ENCODE data around the gene MMAA.

MMAA gene

DNA sequence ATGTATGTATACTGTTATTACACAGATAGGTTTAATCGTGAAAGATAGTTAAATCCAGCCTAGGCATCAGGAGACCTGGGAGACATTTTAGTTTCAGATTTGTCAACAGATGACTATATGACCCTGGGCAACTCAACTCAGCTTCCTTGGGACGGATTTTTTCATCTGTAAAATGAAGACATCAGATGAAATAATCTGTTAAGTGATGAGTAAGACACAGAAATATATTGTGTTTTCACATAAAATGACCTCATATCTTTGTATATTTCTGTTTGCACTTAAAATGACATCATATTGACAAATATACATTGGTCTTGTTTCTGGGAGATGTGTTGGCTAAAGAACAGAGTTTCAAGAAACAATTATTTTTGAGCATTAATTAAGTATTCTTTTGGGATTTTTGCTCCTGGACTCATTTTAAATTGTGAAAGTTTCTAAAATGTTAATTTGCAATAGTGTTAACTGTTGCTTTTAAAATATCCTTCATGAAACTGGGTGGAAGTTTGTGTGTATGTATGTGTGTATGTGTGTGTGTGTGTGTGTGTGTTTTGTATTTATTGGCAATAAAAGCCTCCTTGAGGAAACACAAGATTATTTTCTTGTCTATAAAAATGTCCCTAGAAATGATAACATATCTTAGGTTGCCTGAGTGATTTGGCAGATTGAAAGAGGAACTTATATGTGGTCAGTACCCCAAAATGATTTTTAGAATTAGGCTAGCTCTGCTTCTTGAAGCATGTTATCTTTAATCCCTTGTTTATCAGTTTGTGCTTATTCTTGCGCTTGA lies 29.1 kb upstream of the MMAA start:
- H3K27ac ChIP-seq (ENCODE audit: poor library complexity, severe bottlenecking): no peak overlapping the region
- H3K27me3 ChIP-seq (ENCODE audit: insufficient read depth, poor library complexity, severe bottlenecking): no peaks in the 10 kb centered on the region
- no peaks in the 10 kb centered on the region for H3K9me3 ChIP-seq (ENCODE audit: severe bottlenecking)
- H3K36me3 ChIP-seq (ENCODE audit: low read depth): no peaks in the 10 kb centered on the region
- ATAC-seq (ENCODE audit: low read depth): no peak
- H3K4me1 ChIP-seq (ENCODE audit: insufficient read depth, poor library complexity, severe bottlenecking): no peaks in the 10 kb centered on the region
- TF ChIP-seq, protein P1, sequence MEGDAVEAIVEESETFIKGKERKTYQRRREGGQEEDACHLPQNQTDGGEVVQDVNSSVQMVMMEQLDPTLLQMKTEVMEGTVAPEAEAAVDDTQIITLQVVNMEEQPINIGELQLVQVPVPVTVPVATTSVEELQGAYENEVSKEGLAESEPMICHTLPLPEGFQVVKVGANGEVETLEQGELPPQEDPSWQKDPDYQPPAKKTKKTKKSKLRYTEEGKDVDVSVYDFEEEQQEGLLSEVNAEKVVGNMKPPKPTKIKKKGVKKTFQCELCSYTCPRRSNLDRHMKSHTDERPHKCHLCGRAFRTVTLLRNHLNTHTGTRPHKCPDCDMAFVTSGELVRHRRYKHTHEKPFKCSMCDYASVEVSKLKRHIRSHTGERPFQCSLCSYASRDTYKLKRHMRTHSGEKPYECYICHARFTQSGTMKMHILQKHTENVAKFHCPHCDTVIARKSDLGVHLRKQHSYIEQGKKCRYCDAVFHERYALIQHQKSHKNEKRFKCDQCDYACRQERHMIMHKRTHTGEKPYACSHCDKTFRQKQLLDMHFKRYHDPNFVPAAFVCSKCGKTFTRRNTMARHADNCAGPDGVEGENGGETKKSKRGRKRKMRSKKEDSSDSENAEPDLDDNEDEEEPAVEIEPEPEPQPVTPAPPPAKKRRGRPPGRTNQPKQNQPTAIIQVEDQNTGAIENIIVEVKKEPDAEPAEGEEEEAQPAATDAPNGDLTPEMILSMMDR (IDR thresholded peaks at IDR 0.05; ENCODE audit: poor library complexity, severe bottlenecking): no peak
- DNase-seq (ENCODE audit: low spot score): no peak
- H3K4me3 ChIP-seq (ENCODE audit: severe bottlenecking): no peak overlapping the region

DNA sequence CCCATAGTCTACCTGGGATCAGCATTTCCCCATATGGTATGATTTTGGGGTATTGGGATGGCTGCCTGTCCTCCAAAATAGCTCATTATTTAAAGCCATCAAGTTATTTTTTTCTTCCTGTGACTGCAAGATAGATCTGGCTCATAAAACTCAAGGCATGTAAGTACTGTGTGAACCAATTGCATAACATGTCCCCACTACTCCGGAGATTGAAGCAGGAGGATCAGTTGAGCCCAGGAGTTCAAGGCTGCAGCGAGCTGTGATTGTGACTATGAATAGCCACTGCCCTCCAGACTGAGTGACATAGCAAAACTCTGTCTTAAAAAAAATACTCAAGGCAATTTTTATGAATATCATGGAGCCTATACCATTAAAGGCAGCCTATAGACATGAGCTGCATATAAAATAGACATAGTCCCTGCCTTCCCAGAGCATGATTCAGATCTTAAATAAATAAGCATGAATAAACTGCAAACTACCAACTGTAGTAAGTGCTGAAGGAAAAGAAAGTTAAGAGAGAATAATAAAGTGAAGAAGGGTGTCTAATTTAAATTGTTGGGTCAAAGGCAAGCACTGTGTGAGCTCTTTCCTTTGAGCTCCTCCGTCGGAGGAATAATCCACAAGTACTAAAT lies 16.9 kb upstream of the MMAA start:
- Histone ChIP-seq H3K4me3 (ENCODE audit: severe bottlenecking) (no peak overlapping the region), H3K9me3 (ENCODE audit: severe bottlenecking) (no peaks in the 10 kb centered on the region), H3K4me1 (ENCODE audit: insufficient read depth, poor library complexity, severe bottlenecking) (no peaks in the 10 kb centered on the region), H3K36me3 (ENCODE audit: low read depth) (no peaks in the 10 kb centered on the region), H3K27me3 (ENCODE audit: insufficient read depth, poor library complexity, severe bottlenecking) (no peaks in the 10 kb centered on the region), H3K27ac (ENCODE audit: poor library complexity, severe bottlenecking) (no peak overlapping the region)
- TF ChIP-seq, protein P1 (IDR thresholded peaks at IDR 0.05; ENCODE audit: poor library complexity, severe bottlenecking): no peak
- ATAC-seq (ENCODE audit: low read depth) (no peak), DNase-seq (ENCODE audit: low spot score) (no peak)

- no peaks in the 10 kb centered on the region for H3K27me3 ChIP-seq (ENCODE audit: insufficient read depth, poor library complexity, severe bottlenecking)
- no peak overlapping the region for H3K27ac ChIP-seq (ENCODE audit: poor library complexity, severe bottlenecking)
- TF ChIP-seq, protein P1 (IDR thresholded peaks at IDR 0.05; ENCODE audit: poor library complexity, severe bottlenecking): no peak
- DNase-seq (ENCODE audit: low spot score) (no peak), ATAC-seq (ENCODE audit: low read depth) (no peak)
- H3K4me1 ChIP-seq (ENCODE audit: insufficient read depth, poor library complexity, severe bottlenecking): no peaks in the 10 kb centered on the region
- no peaks in the 10 kb centered on the region for H3K36me3 ChIP-seq (ENCODE audit: low read depth)
- H3K4me3 ChIP-seq (ENCODE audit: severe bottlenecking): no peak overlapping the region
- no peaks in the 10 kb centered on the region for H3K9me3 ChIP-seq (ENCODE audit: severe bottlenecking)
These were observed 13.2 kb upstream of the MMAA start for GRCh38 chr4:145605941-145606340.

GRCh38 chr4:145609481-145610427 lies 9.4 kb upstream of the MMAA start:
- no peaks in the 10 kb centered on the region for H3K36me3 ChIP-seq (ENCODE audit: low read depth)
- DNase-seq (ENCODE audit: low spot score): no peak
- no peaks in the 10 kb centered on the region for H3K27me3 ChIP-seq (ENCODE audit: insufficient read depth, poor library complexity, severe bottlenecking)
- H3K4me3 ChIP-seq (ENCODE audit: severe bottlenecking): no peak overlapping the region
- no peak overlapping the region for H3K27ac ChIP-seq (ENCODE audit: poor library complexity, severe bottlenecking)
- ATAC-seq (ENCODE audit: low read depth): peak; percentile 58; the same call in 2 of the 3 replicates
- TF ChIP-seq, protein P1 (IDR thresholded peaks at IDR 0.05; ENCODE audit: poor library complexity, severe bottlenecking): peak; percentile 93
- no peaks in the 10 kb centered on the region for H3K9me3 ChIP-seq (ENCODE audit: severe bottlenecking)
- no peaks in the 10 kb centered on the region for H3K4me1 ChIP-seq (ENCODE audit: insufficient read depth, poor library complexity, severe bottlenecking)

Measured in RWPE2 (cell line).